Hippocampal formation (tissue), 2 donors: ENCODE data around the gene FBXW4.

Source experiments
- DNase-seq, 2 donors: peaks; one replicate each; lab custom pipeline; 2025; lab: John Stamatoyannopoulos, UW

The FBXW4 gene

GRCh38 chr10:101696632-101697031 is 1.7 kb upstream of the FBXW4 start:
- DNase-seq = no peak

GRCh38 chr10:101695404-101695890 is 477 bp upstream of the FBXW4 start:
- no peak for DNase-seq

GRCh38 chr10:101693978-101694673 is 844 bp downstream of the FBXW4 start:
- DNase-seq = peak; percentile 52 to 74

- no peak for DNase-seq
Measured at GRCh38 chr10:101693651-101693977, 1.4 kb downstream of the FBXW4 start.

- DNase-seq = no peak
Measured at GRCh38 chr10:101691081-101691480, 3.9 kb downstream of the FBXW4 start.

DNA sequence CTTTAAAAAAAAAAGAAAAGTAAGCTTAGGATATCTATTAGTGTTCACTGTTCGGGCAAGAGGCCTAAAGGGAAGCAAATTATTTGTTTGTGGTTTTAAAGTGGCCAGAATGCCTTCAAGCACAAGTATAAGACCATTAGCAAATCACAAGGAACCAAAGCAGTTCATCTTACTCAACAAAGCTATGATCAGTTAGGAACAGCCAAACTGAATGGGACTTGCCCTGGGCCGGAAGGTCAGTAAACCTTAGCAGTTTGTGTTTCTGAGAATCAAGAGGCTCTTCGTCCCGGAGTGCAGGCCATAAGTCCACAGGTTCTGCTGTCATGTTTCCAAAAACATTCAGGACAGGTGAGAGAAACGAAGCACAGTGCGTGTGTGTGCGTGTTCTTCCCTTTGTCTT is 4.5 kb downstream of the FBXW4 start:
- DNase-seq = no peak

GRCh38 chr10:101687071-101687658 is 7.8 kb downstream of the FBXW4 start:
- DNase-seq = no peak

DNA sequence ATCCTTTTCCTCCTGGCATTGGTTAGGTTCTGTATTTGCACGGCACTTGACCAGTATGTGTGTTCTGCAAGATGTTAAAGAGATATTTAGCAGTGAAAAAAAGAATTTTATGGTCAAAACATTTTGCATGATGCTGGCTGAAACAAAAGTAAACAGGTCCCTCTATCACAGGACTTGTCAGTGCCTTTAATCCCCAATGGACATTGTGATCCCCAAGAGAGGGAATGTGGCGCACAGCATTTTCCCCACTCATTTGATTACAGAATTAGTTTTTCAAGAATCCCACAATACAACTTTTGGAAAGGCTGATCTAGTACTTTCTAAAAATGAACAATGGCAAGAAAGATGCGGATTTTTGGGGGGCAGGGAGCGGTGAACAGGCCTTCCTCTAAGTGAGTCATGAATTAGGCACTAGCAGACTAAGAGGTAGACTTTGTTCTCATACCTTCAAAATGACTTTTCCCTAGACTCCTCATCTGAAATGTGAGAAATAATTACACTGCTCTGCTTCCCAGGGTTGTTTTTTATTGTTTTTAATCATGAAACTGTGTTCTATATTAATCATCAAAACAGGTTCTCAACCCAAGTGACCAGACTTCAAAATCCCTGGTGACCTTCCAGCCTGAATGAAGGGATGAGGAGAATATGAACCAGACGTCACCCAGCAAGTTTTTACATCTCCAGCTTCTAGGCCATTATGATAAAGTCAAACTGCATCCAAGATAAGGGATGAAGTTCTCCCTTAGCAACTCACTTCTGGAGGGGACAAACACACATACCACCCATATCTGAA is 8.6 kb downstream of the FBXW4 start:
- no peak for DNase-seq

GRCh38 chr10:101684782-101685181 is 10.2 kb downstream of the FBXW4 start:
- no peak for DNase-seq

GRCh38 chr10:101683276-101683675 is 11.7 kb downstream of the FBXW4 start:
- no peak for DNase-seq

DNA sequence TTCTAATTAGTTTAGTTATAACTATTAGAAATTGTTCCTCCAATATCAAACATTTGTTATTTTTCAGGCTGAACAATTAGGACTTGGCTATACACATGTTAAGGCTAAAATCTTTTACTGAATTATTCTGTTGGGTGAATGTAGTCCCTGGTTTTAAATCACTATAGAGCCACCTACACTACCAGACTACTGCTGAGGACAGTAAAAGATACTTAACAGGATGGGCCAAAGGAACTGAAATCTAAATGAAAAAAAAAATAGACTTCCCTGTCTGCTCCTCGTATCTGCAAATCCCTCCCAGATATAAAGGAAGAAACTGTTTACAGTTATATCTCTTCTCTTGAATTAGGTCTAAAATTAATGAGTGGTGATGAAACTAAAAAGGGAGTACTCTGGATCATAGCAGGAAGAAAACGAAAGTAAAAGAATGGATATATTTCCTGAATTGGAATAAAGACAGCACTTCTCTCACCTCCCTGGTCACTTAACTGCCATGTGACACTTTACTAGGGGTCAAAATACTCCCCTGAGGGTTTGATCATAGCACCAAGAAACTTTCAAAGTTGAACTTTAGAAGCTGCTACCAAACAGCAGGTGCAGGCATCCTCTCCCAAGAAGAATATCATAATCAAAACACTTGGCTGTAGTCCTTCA is 12.7 kb downstream of the FBXW4 start:
- no peak for DNase-seq

DNA sequence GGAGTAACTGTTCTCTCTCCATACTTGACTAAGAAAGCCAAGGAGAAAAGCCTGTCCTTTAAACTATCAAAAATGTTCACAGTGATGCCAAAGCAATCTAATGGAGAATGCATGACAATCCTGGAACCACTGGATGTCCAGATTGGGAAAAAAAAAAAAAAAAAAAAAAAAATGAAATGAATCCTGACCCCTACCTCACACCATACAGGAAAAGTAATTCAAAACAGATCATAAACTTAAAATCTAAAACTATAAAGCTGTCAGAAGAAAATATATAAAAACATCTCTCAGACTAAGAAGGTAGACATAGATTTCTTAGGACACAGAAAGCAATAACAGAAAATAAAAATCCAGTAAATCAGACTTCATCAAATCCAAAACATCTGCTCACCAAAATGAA is 18.4 kb downstream of the FBXW4 start:
- DNase-seq = no peak

DNA sequence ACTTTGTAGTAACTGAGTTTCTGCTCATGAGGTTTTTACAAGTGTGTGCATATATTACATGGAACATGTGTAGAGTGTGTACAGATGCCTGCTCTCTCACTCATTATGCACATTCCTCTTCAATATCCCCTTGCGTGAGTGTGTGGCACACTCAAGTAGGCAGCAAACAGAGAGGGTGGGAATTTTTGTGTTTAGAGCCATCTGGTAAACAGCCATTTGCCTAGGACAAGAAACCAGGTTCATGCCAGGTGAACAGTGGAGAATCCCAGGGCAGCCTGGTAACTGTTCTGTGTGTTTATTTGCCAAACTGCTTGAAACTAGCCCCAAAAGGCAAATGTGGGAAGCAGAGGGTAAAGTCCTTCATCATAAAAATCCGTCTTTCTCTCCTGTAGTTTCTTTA is 19.9 kb downstream of the FBXW4 start:
- DNase-seq = no peak

GRCh38 chr10:101672536-101672935 is 22.4 kb downstream of the FBXW4 start:
- DNase-seq = peak; percentile 11 to 26

GRCh38 chr10:101671453-101671852 is 23.5 kb downstream of the FBXW4 start:
- no peak for DNase-seq

DNA sequence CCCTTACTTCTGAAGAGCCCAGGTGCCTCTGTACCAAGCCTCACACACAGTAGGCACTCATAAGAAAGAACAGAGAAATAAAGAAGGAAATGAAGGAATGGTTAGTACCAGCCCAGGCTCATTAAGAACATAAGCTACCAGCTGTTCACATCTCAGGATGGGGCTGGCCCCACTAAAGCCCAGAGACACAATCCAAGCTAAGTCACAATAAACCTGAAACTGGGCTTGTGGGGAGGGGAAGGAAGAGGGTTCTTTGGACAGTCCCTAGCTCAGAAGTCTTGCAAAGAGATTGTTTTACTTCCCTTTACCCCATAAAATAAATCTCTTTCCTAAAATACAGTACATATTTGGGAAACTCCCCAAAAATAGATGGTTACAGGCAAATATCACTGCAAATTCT is 24.3 kb downstream of the FBXW4 start:
- DNase-seq = no peak

- DNase-seq = no peak
Measured at GRCh38 chr10:101669181-101669580, 25.8 kb downstream of the FBXW4 start.

- no peak for DNase-seq
Measured at GRCh38 chr10:101668566-101668965, 26.4 kb downstream of the FBXW4 start.

GRCh38 chr10:101666083-101666482 is 28.9 kb downstream of the FBXW4 start:
- DNase-seq = no peak

DNA sequence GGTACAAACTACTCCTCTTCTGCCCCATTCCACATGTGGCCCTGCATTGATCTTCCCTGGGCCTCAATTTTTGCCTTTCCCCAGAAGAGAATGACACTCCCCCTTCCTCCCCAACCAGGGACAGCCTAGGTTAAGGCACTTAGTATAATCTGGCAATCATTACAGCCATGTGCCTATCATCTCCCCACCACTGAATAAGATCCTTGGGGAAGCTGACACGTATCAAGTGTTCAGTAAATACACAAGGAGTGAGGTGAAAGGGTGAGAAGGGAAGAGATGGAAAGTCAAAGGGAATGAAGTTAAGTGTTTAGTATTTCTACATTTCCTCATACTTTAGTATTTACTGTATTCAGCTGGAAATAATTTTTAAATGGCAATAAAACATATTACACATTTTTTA is 31.9 kb downstream of the FBXW4 start:
- DNase-seq = no peak

DNA sequence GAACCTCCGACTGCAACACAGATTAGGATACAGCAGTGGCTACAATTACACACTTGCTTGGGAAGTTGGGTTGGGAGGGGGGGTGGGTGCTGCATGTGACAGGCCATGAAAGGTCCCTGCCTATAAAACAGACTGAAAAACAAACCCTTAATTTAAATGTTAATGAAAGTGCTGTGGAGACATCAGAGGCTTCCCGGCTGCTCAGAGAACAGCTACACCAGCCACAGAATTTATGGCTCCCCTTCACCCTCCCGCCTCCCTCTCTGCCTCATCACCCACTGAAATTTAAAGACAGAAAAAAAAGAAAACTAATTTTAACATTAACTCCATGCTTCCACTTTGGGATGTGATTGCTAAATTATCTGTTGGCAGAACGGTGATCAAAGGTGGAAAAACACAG is 34.7 kb downstream of the FBXW4 start:
- DNase-seq = no peak

DNA sequence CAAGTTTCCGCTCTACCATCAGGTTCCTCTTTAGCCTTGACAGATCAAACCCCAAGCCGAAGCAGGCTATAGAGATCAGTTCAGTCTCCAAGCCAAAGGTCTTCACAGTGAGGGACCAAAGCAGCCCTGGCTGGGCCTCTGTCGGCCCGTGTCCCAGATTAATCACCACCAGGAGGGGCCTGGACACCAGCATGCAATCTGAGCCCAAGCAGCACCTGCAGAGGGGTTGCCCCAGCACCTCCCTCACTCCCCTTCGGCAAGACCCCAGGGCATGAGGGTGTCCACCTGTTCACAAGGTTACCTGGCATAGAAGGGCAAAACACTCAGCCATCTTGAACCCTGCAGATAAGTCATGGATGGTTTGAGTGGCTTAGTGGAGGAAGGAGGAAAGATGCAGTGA is 36.0 kb downstream of the FBXW4 start:
- no peak for DNase-seq

GRCh38 chr10:101656890-101657289 is 38.1 kb downstream of the FBXW4 start:
- no peak for DNase-seq
